Measurements from ENCODE around the gene PKD1. TPM values are rescaled to one million over a fixed set of nuclear protein-coding genes. Genes with fewer than 3 reads are reported as not detected.
"Not testable (repeated sequence)": the region's sequence is repeated elsewhere in the genome, so short reads cannot be mapped to it uniquely, and the experiment has no call there.

Gene PKD1
- total RNA-seq, 1 donor from 2014 or later = 628 TPM

- not testable (repeated sequence) for H3K4me1 Mint-ChIP-seq (ENCODE audit: low read depth, unreplicated experiment); H3K4me3 Mint-ChIP-seq (ENCODE audit: unreplicated experiment); H3K27me3 Mint-ChIP-seq (ENCODE audit: unreplicated experiment); DNase-seq; H3K9me3 Mint-ChIP-seq (ENCODE audit: unreplicated experiment); H3K36me3 Mint-ChIP-seq (ENCODE audit: unreplicated experiment)
- peak overlapping the region; percentile 67 for H3K27ac Mint-ChIP-seq (ENCODE audit: unreplicated experiment)
Observed at GRCh38 chr16:2107791-2108125, 27.9 kb downstream of the PKD1 start.

- H3K27me3 Mint-ChIP-seq (ENCODE audit: unreplicated experiment); H3K4me3 Mint-ChIP-seq (ENCODE audit: unreplicated experiment); H3K9me3 Mint-ChIP-seq (ENCODE audit: unreplicated experiment); H3K36me3 Mint-ChIP-seq (ENCODE audit: unreplicated experiment); DNase-seq; H3K4me1 Mint-ChIP-seq (ENCODE audit: low read depth, unreplicated experiment): not testable (repeated sequence)
- peak overlapping the region; percentile 67 for H3K27ac Mint-ChIP-seq (ENCODE audit: unreplicated experiment)
Observed at GRCh38 chr16:2107121-2107790, 28.4 kb downstream of the PKD1 start.

- not testable (repeated sequence) for H3K9me3 Mint-ChIP-seq (ENCODE audit: unreplicated experiment); H3K27me3 Mint-ChIP-seq (ENCODE audit: unreplicated experiment); H3K36me3 Mint-ChIP-seq (ENCODE audit: unreplicated experiment); H3K27ac Mint-ChIP-seq (ENCODE audit: unreplicated experiment); H3K4me1 Mint-ChIP-seq (ENCODE audit: low read depth, unreplicated experiment); DNase-seq; H3K4me3 Mint-ChIP-seq (ENCODE audit: unreplicated experiment)
Observed at GRCh38 chr16:2106211-2106610, 29.5 kb downstream of the PKD1 start.

- H3K4me1 Mint-ChIP-seq (ENCODE audit: low read depth, unreplicated experiment); H3K27me3 Mint-ChIP-seq (ENCODE audit: unreplicated experiment); H3K27ac Mint-ChIP-seq (ENCODE audit: unreplicated experiment): not testable (repeated sequence)
Observed at GRCh38 chr16:2105769-2106168, 29.9 kb downstream of the PKD1 start.

GRCh38 chr16:2105291-2105690 is 30.4 kb downstream of the PKD1 start:
- not testable (repeated sequence) for H3K36me3 Mint-ChIP-seq (ENCODE audit: unreplicated experiment); H3K9me3 Mint-ChIP-seq (ENCODE audit: unreplicated experiment); DNase-seq; H3K4me1 Mint-ChIP-seq (ENCODE audit: low read depth, unreplicated experiment); H3K4me3 Mint-ChIP-seq (ENCODE audit: unreplicated experiment); H3K27ac Mint-ChIP-seq (ENCODE audit: unreplicated experiment); H3K27me3 Mint-ChIP-seq (ENCODE audit: unreplicated experiment)

More at GRCh38 chr16:2105769-2106168, 29.9 kb downstream of the PKD1 start:
- H3K36me3 Mint-ChIP-seq (ENCODE audit: unreplicated experiment); H3K4me3 Mint-ChIP-seq (ENCODE audit: unreplicated experiment); DNase-seq; H3K9me3 Mint-ChIP-seq (ENCODE audit: unreplicated experiment): not testable (repeated sequence)

GRCh38 chr16:2104464-2104863 is 31.2 kb downstream of the PKD1 start:
- H3K27ac Mint-ChIP-seq (ENCODE audit: unreplicated experiment); DNase-seq; H3K4me3 Mint-ChIP-seq (ENCODE audit: unreplicated experiment); H3K36me3 Mint-ChIP-seq (ENCODE audit: unreplicated experiment); H3K9me3 Mint-ChIP-seq (ENCODE audit: unreplicated experiment); H3K27me3 Mint-ChIP-seq (ENCODE audit: unreplicated experiment); H3K4me1 Mint-ChIP-seq (ENCODE audit: low read depth, unreplicated experiment): not testable (repeated sequence)

- H3K27me3 Mint-ChIP-seq (ENCODE audit: unreplicated experiment) = no peaks in the 10 kb centered on the region
- no peak for TF ChIP-seq CTCF (IDR thresholded peaks at IDR 0.05; ENCODE audit: partially characterized antibody, unreplicated experiment)
- no peaks in the 10 kb centered on the region for H3K36me3 Mint-ChIP-seq (ENCODE audit: unreplicated experiment)
- no peak for DNase-seq
- no peak overlapping the region for H3K4me3 Mint-ChIP-seq (ENCODE audit: unreplicated experiment)
- no peak overlapping the region for H3K27ac Mint-ChIP-seq (ENCODE audit: unreplicated experiment)
- H3K9me3 Mint-ChIP-seq (ENCODE audit: unreplicated experiment) = peaks cover 2% of the 10 kb centered on the region
- no peaks in the 10 kb centered on the region for H3K4me1 Mint-ChIP-seq (ENCODE audit: low read depth, unreplicated experiment)
Observed at GRCh38 chr16:2102471-2102870, 33.2 kb downstream of the PKD1 start.

GRCh38 chr16:2101581-2101980 is 34.1 kb downstream of the PKD1 start:
- DNase-seq; H3K27ac Mint-ChIP-seq (ENCODE audit: unreplicated experiment); H3K4me1 Mint-ChIP-seq (ENCODE audit: low read depth, unreplicated experiment); H3K9me3 Mint-ChIP-seq (ENCODE audit: unreplicated experiment); H3K27me3 Mint-ChIP-seq (ENCODE audit: unreplicated experiment); H3K4me3 Mint-ChIP-seq (ENCODE audit: unreplicated experiment); H3K36me3 Mint-ChIP-seq (ENCODE audit: unreplicated experiment): not testable (repeated sequence)

- H3K27ac Mint-ChIP-seq (ENCODE audit: unreplicated experiment); DNase-seq; H3K9me3 Mint-ChIP-seq (ENCODE audit: unreplicated experiment); H3K36me3 Mint-ChIP-seq (ENCODE audit: unreplicated experiment); H3K4me3 Mint-ChIP-seq (ENCODE audit: unreplicated experiment); H3K27me3 Mint-ChIP-seq (ENCODE audit: unreplicated experiment); H3K4me1 Mint-ChIP-seq (ENCODE audit: low read depth, unreplicated experiment): not testable (repeated sequence)
Observed at GRCh38 chr16:2097689-2098088, 38.0 kb downstream of the PKD1 start.
